Mammary epithelial cell (primary cell): Measurements from ENCODE around the gene TAB2.

ENCODE experiments used
- EZH2 ChIP-seq: IDR thresholded peaks from 2 replicates; pipeline ENCODE4 v1.6.1; 2012; ENCODE audit warnings: low read length, inconsistent platforms, borderline replicate concordance
- TF ChIP-seq, protein P1 (sequence below), 2 donors: IDR thresholded peaks in 1 of 2; conservative IDR thresholded peaks in 1 of 2; 2 replicates each; pipeline ENCODE4 v1.5.1; 2011 to 2012; ENCODE audit warnings: inconsistent platforms in 2 of 2, low read length in 2 of 2, mild to moderate bottlenecking in 2 of 2, control low read depth in 1 of 2, low read depth in 1 of 2; ENCODE audit not compliant: insufficient read depth in 1 of 2; ENCODE audit errors: extremely low read depth in 1 of 2

- TF ChIP-seq, protein P1, sequence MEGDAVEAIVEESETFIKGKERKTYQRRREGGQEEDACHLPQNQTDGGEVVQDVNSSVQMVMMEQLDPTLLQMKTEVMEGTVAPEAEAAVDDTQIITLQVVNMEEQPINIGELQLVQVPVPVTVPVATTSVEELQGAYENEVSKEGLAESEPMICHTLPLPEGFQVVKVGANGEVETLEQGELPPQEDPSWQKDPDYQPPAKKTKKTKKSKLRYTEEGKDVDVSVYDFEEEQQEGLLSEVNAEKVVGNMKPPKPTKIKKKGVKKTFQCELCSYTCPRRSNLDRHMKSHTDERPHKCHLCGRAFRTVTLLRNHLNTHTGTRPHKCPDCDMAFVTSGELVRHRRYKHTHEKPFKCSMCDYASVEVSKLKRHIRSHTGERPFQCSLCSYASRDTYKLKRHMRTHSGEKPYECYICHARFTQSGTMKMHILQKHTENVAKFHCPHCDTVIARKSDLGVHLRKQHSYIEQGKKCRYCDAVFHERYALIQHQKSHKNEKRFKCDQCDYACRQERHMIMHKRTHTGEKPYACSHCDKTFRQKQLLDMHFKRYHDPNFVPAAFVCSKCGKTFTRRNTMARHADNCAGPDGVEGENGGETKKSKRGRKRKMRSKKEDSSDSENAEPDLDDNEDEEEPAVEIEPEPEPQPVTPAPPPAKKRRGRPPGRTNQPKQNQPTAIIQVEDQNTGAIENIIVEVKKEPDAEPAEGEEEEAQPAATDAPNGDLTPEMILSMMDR (conservative IDR thresholded peaks at IDR 0.05 in 1 of 2, IDR thresholded peaks at IDR 0.05 in 1 of 2; ENCODE audit: extremely low read depth in 1 of 2, insufficient read depth in 1 of 2, low read depth in 1 of 2, low read length in 2 of 2), result no peak
- TF ChIP-seq EZH2, result no peak
Measured at GRCh38 chr6:149445573-149445972, 128.1 kb downstream of the TAB2 start.
